Stimulated activated naive B cell treated with anti-CD40 and anti-IgM and Interleukin-4, amounts not matched to agents 10 μg/mL and 1 μg/mL and 100 μg/mL, for 72 hours (primary cell): ENCODE results near the gene SPTB.

Experiments
- ATAC-seq, 2 donors: fragments of 150-1000 bp; cut with Tn5 transposase; replicated peaks; 2 replicates each; pipeline ENCODE4 v1.10.0; 2021; ENCODE audit warnings: moderate library complexity in 1 of 2
- DNase-seq: peaks from one replicate; pipeline ENCODE4 v3.0.0; 2021
- H3K27ac Mint-ChIP-seq: one replicate; pipeline ENCODE4 v1.8.0; 2022; ENCODE audit warnings: mild to moderate bottlenecking, mixed read lengths
- H3K27me3 Mint-ChIP-seq, 2 donors: one replicate each; pipeline ENCODE4 v1.8.0; 2022; ENCODE audit warnings: mixed read lengths in 2 of 2
- H3K36me3 Mint-ChIP-seq, 2 donors: one replicate each; pipeline ENCODE4 v1.8.0; 2022; ENCODE audit warnings: mixed read lengths in 2 of 2, mild to moderate bottlenecking in 1 of 2
- H3K4me1 Mint-ChIP-seq, 2 donors: one replicate each; pipeline ENCODE4 v1.8.0; 2022; ENCODE audit warnings: mixed read lengths in 2 of 2, mild to moderate bottlenecking in 1 of 2
- H3K4me3 Mint-ChIP-seq, 2 donors: one replicate each; pipeline ENCODE4 v1.8.0; 2022; ENCODE audit warnings: mild to moderate bottlenecking in 2 of 2, mixed read lengths in 2 of 2, moderate library complexity in 1 of 2
- H3K9me3 Mint-ChIP-seq, 2 donors: one replicate each; pipeline ENCODE4 v1.8.0; 2022; ENCODE audit warnings: mixed read lengths in 2 of 2, mild to moderate bottlenecking in 1 of 2

The SPTB gene

GRCh38 chr14:64912261-64912660 is 32.6 kb upstream of the SPTB start:
- ATAC-seq (no peak), DNase-seq (no peak)
- Mint-ChIP-seq H3K36me3 (peaks cover 6 to 12% of the 10 kb centered on the region in 2 donors), H3K4me1 (peaks cover 15 to 17% of the 10 kb centered on the region in 2 donors), H3K4me3 (no peak overlapping the region), H3K27ac (no peak overlapping the region), H3K9me3 (peaks cover 0 to 1% of the 10 kb centered on the region in 2 donors), H3K27me3 (peaks cover 7 to 8% of the 10 kb centered on the region in 2 donors)

DNA sequence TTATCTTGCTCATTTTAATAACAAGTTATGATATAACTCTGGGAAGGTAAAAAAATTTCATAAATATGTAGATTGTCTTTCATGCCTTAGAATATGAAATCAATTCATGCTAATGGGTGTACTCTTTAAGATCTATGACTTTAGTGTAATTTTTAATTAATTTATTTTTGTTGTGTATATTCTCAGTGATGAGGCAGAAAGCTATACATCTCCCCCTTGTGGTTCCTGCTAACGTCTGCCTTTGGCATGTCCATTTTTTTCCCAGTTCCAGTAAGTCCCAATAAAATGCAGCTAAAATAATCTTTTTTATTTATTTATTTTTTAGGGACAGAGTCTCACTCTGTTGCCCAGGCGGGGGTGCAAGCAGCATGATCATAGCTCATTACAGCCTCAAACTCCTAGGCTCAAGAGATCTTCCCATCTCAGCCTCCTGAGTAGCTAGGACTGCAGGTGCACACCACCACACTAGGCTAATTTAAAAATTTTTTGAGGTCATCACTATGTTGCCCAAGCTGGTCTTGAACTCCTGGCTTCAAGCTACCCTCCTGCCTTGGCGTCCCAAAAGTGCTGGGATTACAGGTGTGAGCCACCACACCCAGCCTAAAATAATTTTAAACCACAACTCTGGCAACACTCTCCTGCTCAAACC is 31.3 kb upstream of the SPTB start:
- no peak for DNase-seq
- H3K4me1 Mint-ChIP-seq: peaks cover 12% of the 10 kb centered on the region in 2 donors
- ATAC-seq: no peak
- peaks cover 0 to 1% of the 10 kb centered on the region in 2 donors for H3K9me3 Mint-ChIP-seq
- H3K27ac Mint-ChIP-seq: no peak overlapping the region
- H3K36me3 Mint-ChIP-seq: peaks cover 6% of the 10 kb centered on the region in 2 donors
- H3K27me3 Mint-ChIP-seq: peaks cover 13 to 16% of the 10 kb centered on the region in 2 donors
- no peak overlapping the region for H3K4me3 Mint-ChIP-seq

DNA sequence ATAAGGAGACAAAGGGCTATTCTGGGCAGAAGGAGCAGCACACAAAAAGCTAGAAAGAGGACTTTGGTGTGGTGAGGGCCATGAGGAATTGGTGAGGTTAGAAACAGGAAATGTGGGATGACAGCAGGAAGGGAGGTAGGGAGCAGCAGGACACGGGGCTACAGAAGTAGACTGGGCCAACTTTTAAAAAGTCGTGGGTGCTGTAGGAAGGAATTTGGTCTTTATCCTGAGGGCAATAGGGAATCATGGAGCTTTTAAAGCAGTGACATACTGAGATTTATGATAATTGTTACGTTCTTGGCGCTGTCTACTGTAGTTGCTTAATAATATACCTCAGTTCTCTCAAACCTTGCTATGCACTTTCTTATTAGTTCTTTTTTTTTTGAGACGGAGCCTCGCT is 26.3 kb upstream of the SPTB start:
- Mint-ChIP-seq H3K4me1 (no peaks in the 10 kb centered on the region), H3K36me3 (no peaks in the 10 kb centered on the region), H3K4me3 (no peak overlapping the region), H3K9me3 (no peaks in the 10 kb centered on the region), H3K27ac (no peak overlapping the region), H3K27me3 (peaks cover 22 to 26% of the 10 kb centered on the region in 2 donors)
- DNase-seq (no peak), ATAC-seq (no peak)

DNA sequence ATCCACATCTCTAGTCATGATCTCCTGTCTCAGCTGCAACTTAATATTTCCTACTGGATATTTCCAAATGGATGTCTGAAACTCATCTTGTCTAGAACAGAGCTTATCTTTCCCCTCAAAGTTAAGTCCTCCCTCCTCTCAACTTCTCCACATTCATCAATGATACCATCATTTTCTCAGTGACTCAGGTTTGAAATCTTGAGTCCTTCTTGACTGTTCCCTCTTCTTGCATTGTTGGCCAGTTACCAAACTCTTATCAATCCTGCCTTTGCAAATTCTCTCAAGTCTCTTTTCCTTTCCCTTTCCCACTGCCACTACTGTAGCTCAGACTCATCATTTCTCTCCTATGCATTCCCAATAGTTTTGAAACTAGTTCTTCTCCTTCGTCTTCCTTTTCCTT is 20.3 kb upstream of the SPTB start:
- no peaks in the 10 kb centered on the region for H3K4me1 Mint-ChIP-seq
- H3K27me3 Mint-ChIP-seq: peaks cover 24 to 26% of the 10 kb centered on the region in 2 donors
- H3K27ac Mint-ChIP-seq: no peak overlapping the region
- ATAC-seq (no peak), DNase-seq (no peak)
- H3K36me3 Mint-ChIP-seq: no peaks in the 10 kb centered on the region
- no peak overlapping the region for H3K4me3 Mint-ChIP-seq
- H3K9me3 Mint-ChIP-seq: no peaks in the 10 kb centered on the region

DNA sequence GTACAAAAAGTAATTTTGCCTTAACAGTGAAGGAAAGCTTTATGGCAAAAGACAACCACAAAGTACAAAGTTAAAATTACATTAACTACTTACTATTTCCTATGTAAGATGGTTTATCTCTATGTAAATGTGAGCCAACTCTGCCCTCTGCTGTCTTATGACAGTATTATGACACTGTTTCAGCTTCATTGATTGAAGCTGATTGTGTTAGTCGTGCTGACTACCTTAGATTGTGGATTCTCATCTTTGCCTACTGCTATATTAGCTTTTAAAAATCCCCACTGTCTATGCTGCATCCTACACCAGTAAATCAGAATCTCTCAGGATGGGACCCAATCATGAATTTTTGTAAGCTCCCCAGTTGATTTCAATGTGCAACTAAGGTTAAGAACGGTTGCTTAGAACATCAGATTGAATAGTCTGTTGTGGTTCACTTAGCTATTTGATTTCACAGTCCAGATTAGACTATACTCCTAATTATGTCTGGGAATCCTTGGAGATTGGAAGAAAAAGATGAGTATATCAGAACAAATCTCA is 12.2 kb upstream of the SPTB start:
- H3K4me1 Mint-ChIP-seq: no peaks in the 10 kb centered on the region
- no peak overlapping the region for H3K4me3 Mint-ChIP-seq
- H3K36me3 Mint-ChIP-seq: no peaks in the 10 kb centered on the region
- ATAC-seq: peak; percentile 83 to 89
- DNase-seq: peak; percentile 6
- H3K27ac Mint-ChIP-seq: no peak overlapping the region
- H3K27me3 Mint-ChIP-seq: peaks cover 24 to 26% of the 10 kb centered on the region in 2 donors
- H3K9me3 Mint-ChIP-seq: no peaks in the 10 kb centered on the region

- no peaks in the 10 kb centered on the region for H3K9me3 Mint-ChIP-seq
Measured at GRCh38 chr14:64891173-64891838, 11.6 kb upstream of the SPTB start.

GRCh38 chr14:64889352-64889751 is 9.6 kb upstream of the SPTB start:
- no peaks in the 10 kb centered on the region for H3K4me1 Mint-ChIP-seq
- ATAC-seq: no peak
- no peak overlapping the region for H3K4me3 Mint-ChIP-seq
- DNase-seq: no peak
- no peaks in the 10 kb centered on the region for H3K36me3 Mint-ChIP-seq
- H3K27ac Mint-ChIP-seq: no peak overlapping the region
- no peaks in the 10 kb centered on the region for H3K9me3 Mint-ChIP-seq
- H3K27me3 Mint-ChIP-seq: peaks cover 32 to 37% of the 10 kb centered on the region in 2 donors

More at GRCh38 chr14:64891173-64891838, 11.6 kb upstream of the SPTB start:
- ATAC-seq (no peak), DNase-seq (no peak)
- Mint-ChIP-seq H3K27ac (no peak overlapping the region), H3K4me1 (no peaks in the 10 kb centered on the region), H3K27me3 (peaks cover 24 to 26% of the 10 kb centered on the region in 2 donors), H3K36me3 (no peaks in the 10 kb centered on the region), H3K4me3 (no peak overlapping the region)

- no peaks in the 10 kb centered on the region for H3K36me3 Mint-ChIP-seq
- H3K27me3 Mint-ChIP-seq: peaks cover 47 to 51% of the 10 kb centered on the region in 2 donors
- peaks cover 2 to 3% of the 10 kb centered on the region in 2 donors for H3K4me1 Mint-ChIP-seq
- no peak overlapping the region for H3K27ac Mint-ChIP-seq
- DNase-seq (no peak), ATAC-seq (no peak)
- H3K4me3 Mint-ChIP-seq: no peak overlapping the region
- no peaks in the 10 kb centered on the region for H3K9me3 Mint-ChIP-seq
Measured at GRCh38 chr14:64885559-64885958, 5.9 kb upstream of the SPTB start.

DNA sequence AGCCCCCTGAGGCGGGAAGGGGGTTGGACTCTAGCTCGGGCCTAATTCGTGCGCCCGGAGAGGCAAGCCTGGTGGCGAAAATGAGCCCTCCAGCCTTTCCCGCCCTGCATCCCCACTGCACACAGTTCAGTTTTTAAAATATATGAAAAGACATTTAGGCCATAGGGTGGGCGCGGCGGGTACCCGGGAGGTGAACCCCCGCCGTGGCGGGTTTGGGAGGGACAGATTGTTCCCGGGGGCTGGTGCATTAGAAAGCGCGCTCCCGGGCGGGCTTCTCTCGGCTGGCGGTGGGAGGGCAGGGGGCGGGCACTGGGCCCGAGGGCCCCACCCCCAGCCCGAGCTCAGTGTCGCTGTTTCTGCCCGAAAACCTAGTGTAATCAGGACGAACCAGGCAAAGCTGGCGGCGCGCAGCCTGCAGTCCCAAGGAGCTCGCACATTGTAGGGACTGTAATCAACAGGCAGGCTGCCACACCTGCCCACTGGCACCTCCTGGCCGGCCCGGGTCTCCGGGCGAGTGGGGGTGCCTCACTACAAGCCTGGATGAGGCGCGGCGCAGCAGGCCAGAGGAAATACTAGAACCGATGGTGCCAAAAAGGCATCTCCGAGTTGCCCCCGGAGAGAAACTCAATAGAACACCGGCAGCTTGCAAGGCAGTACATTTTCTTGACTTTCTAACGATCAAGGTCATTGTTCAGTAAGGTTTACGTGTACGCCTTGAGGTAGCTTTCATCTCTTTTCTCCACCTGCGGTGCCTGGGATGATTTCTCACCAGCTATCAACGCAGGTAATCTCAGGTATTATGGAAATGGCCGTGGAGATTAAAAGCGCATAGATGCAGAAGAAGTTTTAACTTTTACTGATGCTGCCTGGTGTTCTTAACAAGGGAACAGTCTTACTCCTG is 764 bp upstream of the SPTB start:
- peak; percentile 23 for DNase-seq

GRCh38 chr14:64878837-64879634 is 671 bp downstream of the SPTB start:
- no peaks in the 10 kb centered on the region for H3K36me3 Mint-ChIP-seq
- H3K27ac Mint-ChIP-seq: no peak overlapping the region
- H3K9me3 Mint-ChIP-seq: no peaks in the 10 kb centered on the region
- peak overlapping the region; percentile 64 to 74 for H3K4me3 Mint-ChIP-seq
- DNase-seq (no peak), ATAC-seq (peak; percentile 10 to 13)
- peaks cover 51 to 58% of the 10 kb centered on the region in 2 donors for H3K27me3 Mint-ChIP-seq
- H3K4me1 Mint-ChIP-seq: peaks cover 5 to 9% of the 10 kb centered on the region in 2 donors

More for the DNA sequence above, 764 bp upstream of the SPTB start:
- H3K4me3 Mint-ChIP-seq: peak overlapping the region; percentile 81 to 90
- no peaks in the 10 kb centered on the region for H3K9me3 Mint-ChIP-seq
- H3K36me3 Mint-ChIP-seq: no peaks in the 10 kb centered on the region
- ATAC-seq: peak; percentile 76 to 81
- peak overlapping the region; percentile 56 for H3K27ac Mint-ChIP-seq
- peaks cover 5 to 9% of the 10 kb centered on the region in 2 donors for H3K4me1 Mint-ChIP-seq
- H3K27me3 Mint-ChIP-seq: peaks cover 49 to 56% of the 10 kb centered on the region in 2 donors

- Mint-ChIP-seq H3K27ac (no peak overlapping the region), H3K9me3 (peaks cover 0 to 4% of the 10 kb centered on the region in 2 donors), H3K4me3 (no peak overlapping the region), H3K27me3 (peaks cover 46 to 54% of the 10 kb centered on the region in 2 donors), H3K36me3 (peaks cover 2 to 3% of the 10 kb centered on the region in 2 donors), H3K4me1 (peaks cover 5 to 9% of the 10 kb centered on the region in 2 donors)
- ATAC-seq (no peak), DNase-seq (no peak)
Measured at GRCh38 chr14:64877846-64878245, 1.9 kb downstream of the SPTB start.

DNA sequence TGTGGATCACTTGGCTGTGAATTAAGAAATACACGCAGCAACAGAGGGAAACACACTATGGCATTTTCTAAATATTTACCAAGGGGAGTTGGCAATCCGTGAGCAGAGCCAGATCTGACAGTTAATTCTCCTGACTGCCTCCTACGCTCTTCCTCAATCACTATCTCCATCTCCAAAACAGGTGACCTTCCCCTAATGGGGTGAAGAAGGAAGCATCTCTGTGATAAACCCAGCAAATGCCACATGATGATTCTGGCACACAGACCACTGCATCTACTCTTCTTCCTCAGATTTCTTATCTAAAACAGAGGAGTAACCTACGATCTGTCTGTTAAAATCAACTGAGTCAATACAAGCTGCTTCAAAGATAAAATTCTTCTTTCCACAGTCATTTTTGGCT is 4.4 kb downstream of the SPTB start:
- no peak for DNase-seq
- no peak for ATAC-seq
- peaks cover 7% of the 10 kb centered on the region in 2 donors for H3K9me3 Mint-ChIP-seq
- H3K4me1 Mint-ChIP-seq: peaks cover 1 to 6% of the 10 kb centered on the region in 2 donors
- H3K4me3 Mint-ChIP-seq: no peak overlapping the region
- peaks cover 4 to 5% of the 10 kb centered on the region in 2 donors for H3K36me3 Mint-ChIP-seq
- H3K27ac Mint-ChIP-seq: no peak overlapping the region
- H3K27me3 Mint-ChIP-seq: peaks cover 39 to 42% of the 10 kb centered on the region in 2 donors

- H3K27me3 Mint-ChIP-seq: peaks cover 31 to 34% of the 10 kb centered on the region in 2 donors
Measured at GRCh38 chr14:64873506-64874219, 6.0 kb downstream of the SPTB start.

More at GRCh38 chr14:64873506-64874219, 6.0 kb downstream of the SPTB start:
- peaks cover 7% of the 10 kb centered on the region in 2 donors for H3K9me3 Mint-ChIP-seq
- ATAC-seq (no peak), DNase-seq (no peak)
- peaks cover 3 to 9% of the 10 kb centered on the region in 2 donors for H3K4me1 Mint-ChIP-seq
- no peak overlapping the region for H3K27ac Mint-ChIP-seq
- peaks cover 4 to 5% of the 10 kb centered on the region in 2 donors for H3K36me3 Mint-ChIP-seq
- no peak overlapping the region for H3K4me3 Mint-ChIP-seq
